LoVo (cell line): ENCODE data around the gene XPR1.
"Not testable (repeated sequence)": the region's sequence is repeated elsewhere in the genome, so short reads cannot be mapped to it uniquely, and the experiment has no call there.

Experiments used
- DNase-seq: peaks from one replicate; pipeline ENCODE4 v3.0.0-alpha.2; 2016; ENCODE audit warnings: low spot score

Gene XPR1

DNA sequence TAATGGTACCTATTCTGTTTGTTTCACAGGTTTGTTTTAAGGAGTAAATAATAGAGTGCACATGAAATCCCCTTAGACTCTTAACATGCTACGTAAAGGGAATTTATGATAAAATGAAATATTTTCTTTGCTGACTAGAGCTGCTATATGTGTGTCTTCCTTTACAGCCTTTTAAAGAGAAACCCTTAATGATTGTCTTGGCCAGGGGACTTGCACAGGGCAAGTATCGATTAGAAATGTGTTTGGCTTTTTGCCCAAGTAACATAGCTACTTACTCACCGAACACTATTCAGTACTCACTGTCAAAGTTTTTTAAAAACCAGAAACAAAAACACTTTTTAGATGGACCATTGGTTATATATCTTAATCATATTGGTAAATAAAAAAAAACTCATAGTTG is 209.6 kb downstream of the XPR1 start:
- no peak for DNase-seq

DNA sequence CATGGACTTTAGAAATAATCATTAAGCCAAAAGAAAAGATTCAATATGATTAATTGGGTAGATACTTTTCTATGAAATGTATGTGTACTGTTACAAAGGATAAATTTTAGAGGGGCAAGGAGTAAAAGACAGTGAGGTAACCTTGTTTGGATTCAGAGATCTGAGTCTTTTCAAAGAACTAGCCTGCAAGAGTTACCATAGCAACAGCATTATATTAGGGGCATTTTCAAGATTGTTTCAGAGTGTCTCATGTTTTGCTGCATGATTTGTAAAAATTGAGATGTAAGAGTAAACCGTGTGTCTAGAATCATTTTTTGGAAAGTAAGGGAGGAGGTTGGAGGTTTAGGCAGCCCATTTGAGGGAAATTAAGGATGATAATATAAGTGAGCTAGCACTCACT is 210.2 kb downstream of the XPR1 start:
- DNase-seq = no peak

DNA sequence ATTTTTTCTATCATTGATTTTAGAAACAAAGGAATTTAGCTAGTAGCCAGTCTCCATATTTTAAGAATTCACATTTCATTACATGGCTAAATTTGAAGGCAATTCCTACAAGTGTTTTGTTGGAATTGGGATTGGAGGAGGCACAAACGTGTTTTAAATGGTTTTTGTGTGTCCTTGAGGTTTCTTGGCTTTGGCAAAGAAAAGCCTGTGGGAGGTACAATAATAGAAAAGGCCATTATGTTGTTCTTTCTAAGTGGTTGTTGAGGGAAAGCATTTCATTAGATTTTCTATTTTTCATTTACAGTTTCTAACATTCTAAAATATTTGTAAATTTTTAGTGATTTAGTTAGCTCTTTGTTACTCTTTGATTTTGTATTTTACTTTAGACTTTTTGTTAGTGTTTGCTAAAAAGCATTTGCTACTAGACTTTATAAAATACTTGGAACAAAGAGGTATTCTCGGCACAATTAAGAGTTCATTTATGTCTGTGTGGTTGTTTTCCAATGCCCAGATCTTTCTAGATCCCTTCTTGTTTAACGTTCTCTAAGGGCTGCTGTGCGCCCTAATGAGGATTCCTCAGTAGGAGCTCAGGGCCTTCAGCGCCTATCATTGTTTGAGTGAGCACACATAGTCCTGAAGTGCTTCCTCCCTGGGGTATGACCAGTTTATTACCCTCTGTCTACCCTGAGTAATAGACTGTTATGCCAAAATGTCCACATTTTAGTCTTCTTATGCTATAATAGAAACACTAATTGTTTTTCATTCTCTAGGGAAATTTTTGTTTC is 210.9 kb downstream of the XPR1 start:
- no peak for DNase-seq

DNA sequence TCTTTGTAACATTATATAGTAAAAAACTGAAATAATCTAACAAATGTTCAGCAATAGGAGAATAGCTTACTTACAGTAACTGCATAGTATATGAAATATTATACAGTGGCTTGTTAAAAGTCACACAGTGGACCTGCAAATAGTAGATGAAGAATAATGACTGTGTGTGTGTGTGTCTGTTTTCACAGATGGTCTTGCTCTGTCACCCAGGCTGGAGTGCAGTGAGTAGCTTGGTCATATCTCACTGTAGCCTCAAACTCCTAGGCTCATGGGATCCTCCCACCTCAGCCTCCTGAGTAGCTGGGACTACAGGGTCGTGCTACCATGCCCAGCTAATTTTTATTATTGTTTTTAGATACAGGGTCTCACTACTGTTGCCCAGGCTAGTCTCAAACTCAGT is 213.5 kb downstream of the XPR1 start:
- DNase-seq = no peak

DNA sequence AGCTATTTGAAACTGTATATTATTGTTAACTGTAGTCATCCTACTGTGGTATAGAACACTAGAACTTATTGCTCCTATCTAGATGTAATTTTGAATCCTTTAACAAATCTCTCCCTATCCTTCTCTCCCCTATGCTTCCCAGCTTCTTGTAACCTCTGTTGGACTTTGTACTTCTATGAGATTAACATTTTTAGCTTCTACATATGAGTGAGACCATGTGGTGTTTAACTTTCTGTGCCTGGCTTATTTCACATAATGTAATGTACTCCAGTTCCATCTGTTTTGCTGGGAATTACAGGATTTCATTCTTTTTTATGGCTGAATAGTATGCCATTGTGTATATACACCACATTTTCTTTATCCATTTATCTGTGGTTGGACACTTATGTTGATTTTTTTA is 216.4 kb downstream of the XPR1 start:
- no peak for DNase-seq

DNA sequence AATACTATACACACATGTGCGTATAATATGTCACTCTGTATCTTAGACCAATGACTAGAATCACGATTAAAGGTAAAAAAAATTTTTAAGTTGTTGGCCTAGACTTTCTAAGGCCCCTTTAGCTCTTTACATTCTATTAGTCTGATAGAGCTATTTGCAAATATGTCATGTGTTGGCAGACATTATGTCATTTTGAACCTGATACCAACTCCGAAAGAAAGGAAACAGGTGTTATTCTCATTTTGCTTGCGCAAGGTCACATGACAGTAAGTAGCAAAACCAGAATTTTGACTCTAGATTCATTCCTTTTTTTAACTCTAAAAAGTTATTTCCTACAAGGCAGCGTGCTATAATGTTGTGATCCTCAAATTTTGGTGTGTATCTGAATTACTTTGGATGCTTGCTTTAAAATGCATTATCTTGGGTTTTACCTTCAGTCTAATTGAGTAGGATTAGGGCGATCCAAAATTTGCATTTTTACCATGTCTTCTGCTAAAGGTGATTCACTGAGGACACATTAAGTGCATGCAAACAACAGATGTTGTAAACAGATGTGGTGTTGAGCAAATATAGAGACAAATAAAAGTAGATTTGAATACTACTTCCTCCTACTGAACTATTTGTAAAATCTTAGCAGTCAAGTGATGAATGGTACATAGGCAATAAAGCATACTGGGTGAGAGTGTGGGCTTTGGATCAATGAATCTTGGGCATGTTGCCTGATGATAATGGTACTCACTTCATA is 217.4 kb downstream of the XPR1 start:
- no peak for DNase-seq

DNA sequence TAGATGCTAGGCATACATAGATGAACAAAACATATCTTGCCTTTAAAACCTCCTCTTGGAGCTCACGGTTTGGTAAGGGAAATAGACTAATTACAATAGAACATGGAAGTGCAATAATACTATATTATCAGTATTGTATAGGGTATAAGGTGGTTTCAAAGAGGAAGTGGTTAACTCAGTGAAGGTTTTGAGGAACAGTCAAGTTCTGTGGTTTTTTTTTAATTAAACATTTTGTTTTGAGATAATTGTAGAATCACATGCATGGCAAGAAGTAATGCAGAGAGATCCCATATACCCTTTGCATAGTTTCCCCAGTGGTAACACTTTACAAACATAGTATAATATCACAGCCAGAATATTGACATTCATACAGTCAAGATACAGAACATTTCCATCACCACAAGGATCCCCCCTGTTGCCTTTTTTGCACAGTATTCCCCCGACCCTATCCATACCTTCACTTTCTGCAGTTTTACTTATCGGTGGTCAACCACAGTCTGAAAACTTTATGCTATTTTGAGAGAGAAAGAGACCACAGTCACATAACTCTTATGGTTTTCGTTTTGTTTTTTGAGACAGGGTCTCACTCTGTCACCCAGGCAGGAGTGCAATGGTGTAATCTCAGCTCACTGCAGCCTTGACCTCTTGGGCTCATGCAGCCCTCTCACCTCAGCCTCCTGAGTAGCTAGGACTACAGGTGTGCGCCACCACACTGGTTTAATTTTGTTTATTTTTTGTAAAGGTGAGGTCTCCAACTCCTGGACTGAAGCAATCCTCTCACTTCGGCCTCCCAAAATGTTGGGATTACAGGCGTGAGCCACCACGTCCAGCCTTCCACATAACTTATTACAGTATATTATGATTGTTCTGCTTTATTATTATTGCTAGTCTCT is 220.4 kb downstream of the XPR1 start:
- no peak for DNase-seq

DNA sequence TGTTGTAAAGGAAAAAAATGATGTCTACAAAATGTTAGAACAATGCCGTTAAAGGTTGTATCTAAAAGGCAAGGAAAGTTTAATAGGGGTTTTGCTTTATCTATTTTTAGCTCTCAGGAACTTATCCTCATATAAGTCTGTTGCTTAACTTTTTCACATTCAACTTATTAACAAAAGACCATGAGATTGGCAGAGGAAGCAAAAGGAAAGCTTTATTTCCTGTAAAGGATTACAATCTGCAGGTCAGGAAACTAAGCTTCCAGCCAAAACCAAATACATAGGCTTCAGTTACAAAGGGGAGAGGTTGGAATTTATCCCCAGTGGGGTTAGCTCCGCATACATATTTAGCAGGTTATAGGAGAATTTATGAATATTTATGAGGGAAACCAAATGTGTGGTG is 222.2 kb downstream of the XPR1 start:
- no peak for DNase-seq

DNA sequence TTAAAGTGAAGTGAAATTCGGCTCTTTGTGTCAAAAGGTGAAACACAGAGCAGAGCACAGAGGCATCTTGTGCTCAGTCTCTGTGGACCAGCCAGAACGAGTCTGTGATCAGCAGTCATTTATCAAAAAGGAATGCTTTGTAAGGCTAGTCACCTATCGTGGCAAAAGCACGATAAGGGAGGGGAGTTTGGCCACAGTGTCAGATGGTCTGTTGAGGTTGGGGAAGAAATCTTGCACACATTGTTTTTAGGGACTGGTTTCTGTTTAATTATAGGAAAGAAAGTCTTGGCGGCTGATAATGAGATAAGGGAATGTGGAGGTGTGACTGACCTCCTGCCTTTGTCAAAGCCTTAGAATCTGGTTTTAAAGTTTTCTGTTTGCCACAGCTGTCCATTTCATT is 222.6 kb downstream of the XPR1 start:
- DNase-seq = no peak

DNA sequence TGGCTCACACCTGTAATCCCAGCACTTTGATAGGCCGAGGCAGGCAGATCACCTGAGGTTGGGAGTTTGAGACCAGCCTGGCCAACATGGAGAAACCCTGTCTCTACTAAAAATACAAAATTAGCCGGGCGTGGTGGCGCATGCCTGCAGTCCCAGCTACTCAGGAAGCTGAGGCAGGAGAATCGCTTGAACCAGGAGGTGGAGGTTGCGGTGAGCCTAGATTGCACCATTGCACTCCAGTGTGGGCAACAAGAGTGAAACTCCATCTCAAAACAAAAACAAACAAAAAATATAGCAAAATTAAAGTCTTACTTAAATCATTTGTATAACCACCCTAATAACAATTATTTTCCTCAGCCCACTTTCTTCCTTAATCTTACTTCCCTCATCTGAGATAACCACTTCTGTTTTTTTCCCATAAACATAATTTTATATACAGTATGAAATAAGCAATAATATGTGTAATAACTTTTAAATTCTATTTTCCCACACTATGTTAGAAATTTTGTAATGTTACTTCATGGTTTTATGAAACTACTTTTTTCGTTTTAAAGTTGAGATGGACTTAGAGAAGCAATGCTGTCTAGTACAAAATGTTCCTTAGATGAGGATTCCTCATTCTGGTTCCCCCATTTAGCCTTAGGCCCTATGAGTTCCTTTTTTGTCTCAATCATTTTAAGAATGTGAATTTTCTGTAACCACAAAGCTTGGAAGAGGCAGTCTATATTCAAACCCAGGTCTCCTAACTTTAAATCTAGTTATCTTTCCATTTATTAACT is 226.3 kb downstream of the XPR1 start:
- not testable (repeated sequence) for DNase-seq

DNA sequence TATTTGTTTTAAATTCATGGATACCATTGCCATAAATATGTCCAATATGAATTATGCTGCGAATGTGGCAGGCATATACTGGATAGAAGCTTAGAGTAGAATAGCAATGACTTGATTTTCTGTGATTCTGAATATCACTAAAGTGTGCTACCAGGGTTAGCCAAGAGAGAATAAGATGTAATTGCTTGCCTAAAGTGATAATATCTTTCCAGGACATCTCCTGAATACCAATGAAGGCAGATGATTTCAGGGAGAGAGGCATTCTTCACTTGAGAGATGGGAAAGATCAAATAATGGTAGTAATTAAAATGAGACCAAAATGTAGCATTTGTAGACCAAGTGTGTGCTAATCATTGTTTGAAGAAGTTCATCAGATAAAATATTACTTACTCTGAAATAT is 227.5 kb downstream of the XPR1 start:
- DNase-seq = no peak

DNA sequence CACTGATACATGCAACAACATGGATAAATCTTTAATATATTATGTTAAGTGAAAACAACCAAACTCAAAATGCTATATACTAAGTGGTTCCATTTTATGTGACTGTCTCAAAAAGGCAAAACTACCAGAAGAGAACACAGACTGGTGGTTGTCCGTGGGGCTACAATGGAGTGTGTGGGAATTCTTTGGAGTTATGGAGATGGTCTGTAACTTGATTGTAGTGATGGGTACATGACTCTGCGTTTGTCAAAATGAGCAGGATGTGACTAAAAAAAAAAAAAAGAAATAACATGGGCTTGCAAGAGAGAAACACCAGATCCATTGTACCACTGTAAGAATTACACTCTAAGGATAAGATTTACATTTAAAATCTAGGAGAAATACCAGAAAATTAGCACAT is 228.7 kb downstream of the XPR1 start:
- DNase-seq = no peak

DNA sequence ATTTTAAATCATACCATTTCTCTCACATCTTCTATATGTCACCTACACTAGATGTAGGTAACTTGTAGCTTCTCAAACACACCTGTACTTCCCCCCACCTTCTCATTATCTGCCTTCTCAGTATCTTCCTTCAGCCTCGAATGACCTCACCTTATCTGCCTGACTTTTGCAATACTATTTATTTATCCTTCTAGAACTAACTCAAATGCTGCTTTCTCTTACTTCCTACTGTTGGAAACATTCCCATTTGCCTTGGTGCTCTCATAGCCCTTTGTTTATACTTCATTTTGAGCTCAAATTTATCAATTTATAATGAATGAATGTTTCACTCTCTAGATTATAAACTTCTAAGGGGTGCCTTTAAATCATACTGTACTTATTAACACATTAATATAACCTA is 230.5 kb downstream of the XPR1 start:
- DNase-seq = no peak

DNA sequence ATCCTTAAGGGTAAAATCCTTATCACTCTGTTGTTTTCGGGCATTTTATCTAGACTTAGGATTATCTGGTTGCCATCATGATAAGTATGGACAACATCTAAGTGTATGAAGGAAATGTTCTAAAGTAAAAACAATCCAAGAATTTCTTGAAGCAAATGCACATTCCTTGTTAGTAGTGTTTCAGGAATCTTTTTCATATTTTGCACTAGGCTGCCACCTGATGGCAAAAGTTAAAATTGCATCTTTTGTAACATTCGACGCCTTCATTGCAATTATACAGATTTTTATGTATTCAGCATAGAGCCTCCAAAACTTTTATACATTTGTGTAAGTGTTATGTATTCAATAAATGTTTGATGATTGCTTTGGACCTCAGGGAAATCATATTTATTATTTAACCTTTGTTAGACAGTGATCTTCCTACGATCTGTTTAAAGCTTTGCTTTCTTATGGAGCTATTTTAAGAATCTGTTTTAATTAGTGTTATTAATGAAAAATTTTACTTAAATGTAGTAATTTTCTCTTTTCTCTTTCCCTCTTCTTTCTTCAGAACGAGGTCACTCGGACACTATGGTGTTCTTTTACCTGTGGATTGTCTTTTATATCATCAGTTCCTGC is 231.4 kb downstream of the XPR1 start:
- DNase-seq = peak; percentile 52

DNA sequence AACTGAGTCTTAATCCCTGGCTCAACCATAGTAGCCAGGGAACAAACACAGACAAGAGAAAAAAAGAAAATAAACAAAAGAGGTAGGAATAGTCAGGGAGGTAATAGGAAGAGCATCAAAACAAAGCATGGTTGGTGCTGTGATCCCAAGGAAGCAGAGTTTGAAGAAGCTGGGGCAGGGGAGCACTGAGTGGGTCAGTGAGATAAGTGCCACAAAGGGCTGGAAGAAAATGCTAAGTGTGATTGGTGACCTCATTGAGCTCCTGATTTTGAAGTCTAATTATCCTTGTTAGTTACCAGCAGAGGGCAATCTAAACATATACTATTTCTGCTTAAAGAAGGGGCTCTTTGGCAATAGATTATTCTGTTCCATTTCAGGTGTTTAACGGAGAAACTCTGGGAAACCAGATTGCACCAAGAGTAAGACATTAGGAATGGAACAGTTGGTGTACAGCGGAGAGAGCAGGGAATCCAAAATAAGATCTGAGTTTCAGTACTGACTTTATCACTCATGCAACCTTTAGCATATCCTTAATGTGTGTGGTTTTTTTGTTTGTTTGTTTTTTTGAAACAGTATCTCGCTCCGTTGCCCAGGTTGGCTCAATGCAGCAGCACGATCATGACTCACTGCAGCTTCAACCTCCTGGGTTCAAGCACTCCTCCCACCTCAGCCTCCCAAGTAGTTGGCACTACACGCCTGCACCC is 250.1 kb downstream of the XPR1 start:
- DNase-seq = peak; percentile 50

DNA sequence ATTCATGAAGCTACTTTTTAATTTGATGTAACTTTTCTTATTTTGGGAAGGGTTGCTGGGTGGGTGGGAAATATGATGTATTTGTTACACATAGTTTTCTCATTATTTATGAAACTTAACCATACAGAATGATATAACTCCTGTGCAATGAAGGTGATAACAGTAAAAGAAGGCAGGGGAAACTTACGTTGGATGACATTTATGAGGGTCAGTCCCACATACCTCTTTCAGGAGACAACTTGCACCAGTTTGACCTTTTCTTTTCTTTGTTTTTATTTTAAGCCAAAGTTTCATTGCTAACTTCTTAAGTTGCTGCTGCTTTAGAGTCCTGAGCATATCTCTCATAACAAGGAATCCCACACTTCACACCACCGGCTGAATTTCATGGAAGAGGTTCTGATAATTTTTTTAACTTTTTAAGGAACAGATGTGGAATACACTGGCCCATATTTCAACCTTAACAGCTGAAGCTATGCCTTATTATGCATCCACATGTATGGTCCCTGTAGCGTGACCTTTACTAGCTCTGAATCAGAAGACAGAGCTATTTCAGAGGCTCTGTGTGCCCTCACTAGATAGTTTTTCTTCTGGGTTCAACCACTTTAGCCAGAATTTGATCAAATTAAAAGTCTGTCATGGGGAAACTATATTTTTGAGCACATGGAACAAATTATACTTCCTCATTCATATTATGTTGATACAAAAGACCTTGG is 252.9 kb downstream of the XPR1 start:
- no peak for DNase-seq

DNA sequence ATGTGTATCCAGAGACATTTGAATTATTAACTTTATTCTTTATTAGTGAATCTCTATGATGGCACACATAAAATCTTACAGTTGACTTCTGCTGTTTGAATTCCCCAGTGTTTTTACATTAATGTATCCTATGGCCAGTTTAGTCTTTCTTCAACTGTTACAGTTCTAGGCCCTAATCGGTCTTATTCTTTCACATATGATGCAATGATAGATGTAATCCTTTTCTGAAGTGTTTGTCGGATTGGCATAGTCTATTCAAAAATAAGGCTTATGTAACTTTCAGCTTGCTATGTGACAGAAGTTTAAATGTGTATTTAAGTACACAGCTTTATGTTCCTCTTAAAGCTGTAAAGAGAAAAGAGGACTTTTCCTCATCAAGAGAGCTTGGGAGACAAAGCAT is 254.5 kb downstream of the XPR1 start:
- no peak for DNase-seq

DNA sequence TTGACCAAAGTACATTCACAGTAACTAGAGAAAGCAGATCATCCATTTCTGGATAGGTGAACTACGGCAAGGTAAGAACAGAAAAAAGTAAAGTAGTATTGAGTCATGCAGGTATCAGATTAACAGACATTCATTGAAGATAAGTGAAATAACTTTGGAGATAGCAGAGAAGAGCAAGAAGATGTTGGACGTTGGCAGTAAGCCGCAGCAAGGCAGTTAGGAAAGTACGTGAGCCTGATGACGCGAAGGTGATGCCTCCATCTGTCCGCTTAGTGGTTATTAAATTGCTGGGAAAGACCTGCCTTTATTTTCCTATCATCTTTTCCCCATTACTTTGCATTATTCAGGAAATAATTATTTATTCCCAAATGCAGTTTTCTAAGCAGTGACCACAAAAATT is 256.0 kb downstream of the XPR1 start:
- no peak for DNase-seq

DNA sequence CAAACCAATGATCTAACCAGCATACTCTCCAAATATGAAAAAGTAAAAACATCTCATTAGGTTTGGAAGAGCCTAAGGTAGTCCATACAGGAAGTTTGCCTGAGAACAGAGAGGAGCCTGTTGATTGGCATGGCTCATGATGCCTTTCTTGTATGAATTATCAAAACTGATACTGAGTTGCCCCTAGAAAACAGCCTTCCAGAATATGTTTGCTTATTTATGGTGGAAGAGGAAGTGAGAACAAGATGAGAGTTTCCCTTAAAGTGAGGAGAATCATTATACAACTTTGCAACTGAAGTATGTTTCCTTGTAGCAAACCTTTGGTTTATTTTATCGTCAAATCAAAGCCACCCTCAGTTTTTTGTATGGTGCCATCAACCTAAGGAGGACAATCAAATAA is 257.0 kb downstream of the XPR1 start:
- DNase-seq = no peak

DNA sequence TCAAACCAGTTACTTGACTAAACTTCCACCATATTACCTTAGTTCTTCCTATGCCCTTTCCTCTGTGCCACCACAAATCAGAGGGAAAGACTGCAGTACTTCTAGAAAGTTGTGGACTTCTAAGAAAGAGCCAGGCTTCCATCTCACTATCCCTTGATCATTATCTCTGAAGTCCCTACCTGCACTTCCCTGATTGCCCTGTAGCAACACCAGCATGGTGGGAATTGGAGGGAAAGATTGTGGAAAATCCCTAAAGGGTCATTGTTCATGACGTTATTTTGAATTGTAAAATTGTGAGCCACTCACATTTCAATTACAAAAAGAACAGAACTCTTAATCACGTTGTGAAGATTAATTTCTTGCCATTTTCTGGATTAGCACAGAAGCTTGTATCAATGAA is 257.5 kb downstream of the XPR1 start:
- no peak for DNase-seq
